ENCODE results near the gene SNRNP70.

SNRNP70 gene

GRCh38 chr19:49064768-49065611, 20.3 kb upstream of the SNRNP70 start, which contains the start of gene NTF4:
TSS of gene NTF4 (minus strand) at chr19:49064818. CDS start at chr19:49061997, 2,821 bp downstream.
- no peak for DNase-seq

- DNase-seq, result no peak
Observed at GRCh38 chr19:49065905-49066512, 19.2 kb upstream of the SNRNP70 start.

GRCh38 chr19:49067554-49067953, 17.7 kb upstream of the SNRNP70 start:
- DNase-seq, result no peak

- DNase-seq, result no peak
Observed at GRCh38 chr19:49069026-49069425, 16.2 kb upstream of the SNRNP70 start.

- no peak for DNase-seq
Observed at GRCh38 chr19:49070416-49070815, 14.8 kb upstream of the SNRNP70 start.

- peak; percentile 68 for DNase-seq
Observed at GRCh38 chr19:49071860-49072547, 13.2 kb upstream of the SNRNP70 start.

GRCh38 chr19:49073514-49074378, 11.5 kb upstream of the SNRNP70 start:
- no peak for DNase-seq

- peak; percentile 63 for DNase-seq
Observed at GRCh38 chr19:49074869-49075268, 10.4 kb upstream of the SNRNP70 start.

- no peak for DNase-seq
Observed at GRCh38 chr19:49080392-49080791, 4.9 kb upstream of the SNRNP70 start.

- DNase-seq, result no peak
Observed at GRCh38 chr19:49081273-49081672, 4.0 kb upstream of the SNRNP70 start.

- DNase-seq, result no peak
Observed at GRCh38 chr19:49084206-49085019, 838 bp upstream of the SNRNP70 start.

GRCh38 chr19:49085868-49086232, 599 bp downstream of the SNRNP70 start:
- no peak for DNase-seq

GRCh38 chr19:49086296-49086695, 1.0 kb downstream of the SNRNP70 start:
- DNase-seq, result no peak

- no peak for DNase-seq
Observed at GRCh38 chr19:49091391-49092038, 6.3 kb downstream of the SNRNP70 start.

- DNase-seq, result no peak
Observed at GRCh38 chr19:49092686-49093085, 7.4 kb downstream of the SNRNP70 start.

- no peak for DNase-seq
Observed at GRCh38 chr19:49094505-49095482, 9.5 kb downstream of the SNRNP70 start.

- DNase-seq, result peak; percentile 82
Observed at GRCh38 chr19:49097453-49098288, 12.4 kb downstream of the SNRNP70 start.

GRCh38 chr19:49098795-49099194, 13.5 kb downstream of the SNRNP70 start:
- DNase-seq, result no peak

GRCh38 chr19:49101160-49101559, 15.9 kb downstream of the SNRNP70 start:
- DNase-seq, result no peak
